Measurements from ENCODE around the gene PRSS35.

Gene PRSS35

DNA sequence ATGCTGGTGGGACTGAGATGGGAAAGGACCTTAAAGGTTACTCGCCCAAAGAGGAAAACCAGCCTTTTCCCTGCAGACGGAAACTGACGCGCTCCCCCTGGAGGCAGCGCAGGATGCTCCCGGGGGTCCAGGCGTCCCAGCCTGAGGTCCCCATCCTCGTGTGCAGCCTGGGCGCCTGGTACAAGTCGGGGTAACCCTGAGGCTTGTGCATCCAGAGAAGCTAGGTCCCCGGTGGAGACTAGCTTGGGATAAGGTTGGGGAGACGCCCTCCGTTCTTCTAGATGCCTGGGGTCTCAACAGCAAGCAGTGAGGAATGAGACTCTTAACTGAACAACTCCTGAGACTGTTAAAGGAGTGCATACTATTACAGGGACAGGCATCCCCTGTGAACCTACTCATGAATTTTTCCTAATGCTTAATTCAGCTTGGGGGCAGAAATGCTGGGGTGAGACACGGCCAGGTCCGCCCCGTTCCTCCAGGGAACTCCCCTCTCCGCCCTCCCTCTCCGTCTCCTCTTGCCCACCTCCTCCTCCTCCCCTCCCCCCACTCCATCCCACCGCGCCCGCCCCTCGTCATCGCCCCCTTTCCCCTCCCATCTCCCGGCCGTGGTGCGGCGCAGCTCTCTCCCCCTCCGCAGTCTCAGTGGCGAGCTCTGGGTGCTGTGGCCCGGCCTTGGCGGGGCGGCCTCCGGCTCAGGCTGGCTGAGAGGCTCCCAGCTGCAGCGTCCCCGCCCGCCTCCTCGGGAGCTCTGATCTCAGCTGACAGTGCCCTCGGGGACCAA is at the start of gene PRSS35:
PRSS35 (plus strand) TSS at position 634 of the 781 bp plus-strand sequence. CDS start 10,908 bp downstream, outside the sequence.
- TF ChIP-seq ZFX (IDR thresholded peaks at IDR 0.05) (no peak), CTCF (conservative IDR thresholded peaks at IDR 0.05) (no peak)
- H3K27ac ChIP-seq, result no peak within 1 kb of the TSS

DNA sequence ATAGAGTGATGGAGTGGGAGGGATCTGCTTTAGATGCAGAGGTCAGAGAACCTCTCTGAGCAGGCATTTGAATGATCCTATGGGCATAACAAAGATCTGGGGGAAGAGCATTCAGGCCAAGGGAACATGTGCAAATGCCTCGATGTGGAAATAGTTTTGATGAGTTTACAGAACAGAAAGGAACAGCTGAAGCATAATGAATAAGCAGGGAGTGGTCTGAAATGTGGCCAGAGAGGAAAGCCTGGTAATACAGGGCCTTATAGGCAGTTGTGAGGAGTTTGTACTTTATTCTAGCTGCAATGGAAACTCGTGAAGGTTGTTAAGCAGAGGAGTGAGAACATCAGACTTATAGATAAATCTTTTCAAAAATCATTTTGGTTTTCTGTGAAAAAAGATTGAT is 48.4 kb upstream of the PRSS35 start:
- no peak for TF ChIP-seq CTCF (conservative IDR thresholded peaks at IDR 0.05)
- TF ChIP-seq ZFX (IDR thresholded peaks at IDR 0.05), result no peak
- H3K27ac ChIP-seq, result no peak overlapping the region

DNA sequence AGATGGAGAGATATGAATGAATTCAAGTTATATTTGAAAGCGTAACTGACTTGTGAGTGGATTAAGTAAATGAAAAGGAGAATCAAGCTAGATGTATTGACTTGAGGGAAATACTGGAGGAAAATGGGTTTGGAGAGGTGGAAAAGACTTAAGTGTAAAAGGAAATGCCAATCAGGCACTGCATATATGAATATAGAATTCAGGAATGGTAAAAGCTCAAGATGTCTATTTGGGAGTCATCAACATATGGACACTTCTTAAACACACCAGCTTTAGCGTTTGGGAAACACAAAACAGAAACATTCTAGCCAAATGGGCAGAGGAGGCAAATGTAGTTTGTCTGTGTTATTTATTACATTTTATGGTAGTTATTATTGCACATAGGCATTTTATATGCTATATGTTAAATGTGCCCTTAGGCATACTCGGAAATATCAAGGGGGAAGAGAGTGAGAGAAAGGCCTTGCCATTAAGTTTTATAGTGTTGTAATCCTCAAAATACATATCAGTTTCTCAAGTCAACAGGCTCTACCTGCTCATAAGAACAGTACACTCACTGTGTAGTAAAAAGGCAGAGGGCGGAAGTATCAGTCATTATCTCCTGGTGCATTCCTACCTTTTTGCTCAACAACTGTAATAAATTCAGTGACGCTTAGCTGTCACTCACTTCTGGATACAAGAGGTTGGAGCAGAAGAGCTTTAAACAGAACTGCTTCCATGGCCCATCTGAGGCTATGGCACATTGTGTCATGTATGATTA is 47.8 kb upstream of the PRSS35 start:
- H3K27ac ChIP-seq, result no peak overlapping the region
- TF ChIP-seq CTCF (conservative IDR thresholded peaks at IDR 0.05) (no peak), ZFX (IDR thresholded peaks at IDR 0.05) (no peak)

- H3K27ac ChIP-seq, result no peak overlapping the region
- TF ChIP-seq CTCF (conservative IDR thresholded peaks at IDR 0.05) (no peak), ZFX (IDR thresholded peaks at IDR 0.05) (no peak)
Measured at GRCh38 chr6:83466328-83466727, 46.0 kb upstream of the PRSS35 start.

GRCh38 chr6:83467620-83468036 is 44.7 kb upstream of the PRSS35 start:
- H3K27ac ChIP-seq, result no peak overlapping the region
- no peak for TF ChIP-seq CTCF (conservative IDR thresholded peaks at IDR 0.05)
- TF ChIP-seq ZFX (IDR thresholded peaks at IDR 0.05), result no peak

DNA sequence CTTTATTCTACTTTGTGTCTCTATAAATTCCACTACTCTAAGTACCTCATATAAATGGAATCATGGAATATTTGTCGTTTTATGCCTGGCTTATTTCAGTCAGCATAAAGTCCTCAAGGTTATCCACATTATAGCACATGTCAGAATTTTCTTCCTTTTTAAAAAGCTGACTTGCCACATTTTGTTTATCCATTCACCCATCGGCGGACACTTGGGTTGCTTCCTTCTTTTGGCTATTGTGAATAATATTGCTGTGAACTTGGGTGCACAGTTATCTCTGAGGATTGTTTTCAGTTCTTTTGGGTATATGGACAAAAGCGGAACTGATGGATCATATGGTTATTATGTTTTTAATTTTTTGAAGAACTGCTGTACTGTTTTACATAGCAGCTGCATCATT is 42.3 kb upstream of the PRSS35 start:
- no peak overlapping the region for H3K27ac ChIP-seq
- TF ChIP-seq ZFX (IDR thresholded peaks at IDR 0.05) (no peak), CTCF (conservative IDR thresholded peaks at IDR 0.05) (no peak)

DNA sequence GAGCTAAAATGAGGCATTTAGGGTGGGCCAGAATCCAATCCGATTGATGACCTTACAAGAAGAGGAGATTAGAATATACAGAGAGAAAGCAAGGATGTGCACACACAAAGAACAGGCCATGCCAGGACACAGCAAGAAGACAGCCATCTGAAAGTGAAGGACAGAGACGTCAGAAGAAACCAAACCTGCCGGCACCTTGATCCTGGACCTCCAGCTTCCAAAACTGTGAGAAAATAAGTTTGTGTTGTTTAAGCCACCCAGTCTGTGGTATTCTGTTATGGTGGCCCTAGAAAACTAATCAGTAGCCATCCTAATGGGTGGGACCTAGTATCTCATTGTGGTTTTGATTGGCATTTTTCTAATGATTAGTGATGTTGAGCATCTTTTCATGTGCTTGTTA is 41.7 kb upstream of the PRSS35 start:
- TF ChIP-seq ZFX (IDR thresholded peaks at IDR 0.05) (no peak), CTCF (conservative IDR thresholded peaks at IDR 0.05) (no peak)

More for the DNA sequence above, 41.7 kb upstream of the PRSS35 start:
- no peak overlapping the region for H3K27ac ChIP-seq

Data from C4-2B (cell line).